ENCODE data around the gene MMRN2.

- TF ChIP-seq CTCF (IDR thresholded peaks at IDR 0.05) (no peak), POLR2A (IDR thresholded peaks at IDR 0.05) (no peak)
These were observed 10.1 kb upstream of the MMRN2 start for GRCh38 chr10:86967481-86967941.
